Keratinocyte (primary cell): Measurements from ENCODE around the gene BCORL1.

Experiments
- CTCF ChIP-seq, 3 experiments: IDR thresholded peaks in 1 of 3; conservative IDR thresholded peaks in 1 of 3; optimal IDR thresholded peaks in 1 of 3; 2 replicates in 2 of 3; 3 replicates in 1 of 3; pipeline versions ENCODE3 to v1.5.1; 2011; ENCODE audit warnings: low read length in 3 of 3, mild to moderate bottlenecking in 3 of 3, moderate library complexity in 2 of 3, control low read depth in 1 of 3, inconsistent platforms in 1 of 3; ENCODE audit not compliant: insufficient read depth in 2 of 3; ENCODE audit errors: extremely low read depth in 1 of 3
- EZH2 ChIP-seq: IDR thresholded peaks from one replicate; pipeline ENCODE4 v1.6.1; 2012; ENCODE audit warnings: inconsistent platforms, mild to moderate bottlenecking, low read length, moderate library complexity

GRCh38 chrX:130028196-130028595 is 45.8 kb downstream of the BCORL1 start:
- TF ChIP-seq CTCF (optimal IDR thresholded peaks at IDR 0.05 in 1 of 3, IDR thresholded peaks at IDR 0.05 in 1 of 3, conservative IDR thresholded peaks at IDR 0.05 in 1 of 3; ENCODE audit: extremely low read depth in 1 of 3, insufficient read depth in 2 of 3, low read length in 3 of 3): peak; percentile 59 to 72 (median 68)
- TF ChIP-seq EZH2: no peak
